Stimulated activated naive CD8-positive, alpha-beta T cell treated with anti-CD3 and anti-CD28 coated beads, Interleukin-15, Interleukin-2, amounts not matched to agents 100 ng/mL and 50 ng/mL, for 24 hours (primary cell): Measurements from ENCODE around the gene SPATA33.

Source experiments
- H3K27ac Mint-ChIP-seq: one replicate; pipeline ENCODE4 v1.8.0; 2021; ENCODE audit warnings: mild to moderate bottlenecking, mixed read lengths
- H3K27me3 Mint-ChIP-seq: one replicate; pipeline ENCODE4 v1.8.0; 2021; ENCODE audit warnings: mixed read lengths
- H3K36me3 Mint-ChIP-seq: one replicate; pipeline ENCODE4 v1.8.0; 2021; ENCODE audit warnings: low read depth, mixed read lengths
- H3K4me1 Mint-ChIP-seq: one replicate; pipeline ENCODE4 v1.8.0; 2021; ENCODE audit warnings: low read depth, mixed read lengths
- H3K4me3 Mint-ChIP-seq: one replicate; pipeline ENCODE4 v1.8.0; 2021; ENCODE audit warnings: mild to moderate bottlenecking, mixed read lengths
- H3K9me3 Mint-ChIP-seq: one replicate; pipeline ENCODE4 v1.8.0; 2021; ENCODE audit warnings: mixed read lengths

The SPATA33 gene

GRCh38 chr16:89717688-89718505, 60.3 kb downstream of the SPATA33 start:
- no peak overlapping the region for H3K27ac Mint-ChIP-seq
- no peaks in the 10 kb centered on the region for H3K27me3 Mint-ChIP-seq
- no peak overlapping the region for H3K4me3 Mint-ChIP-seq
- H3K4me1 Mint-ChIP-seq: peaks cover 48% of the 10 kb centered on the region
- peaks cover 27% of the 10 kb centered on the region for H3K36me3 Mint-ChIP-seq
- no peaks in the 10 kb centered on the region for H3K9me3 Mint-ChIP-seq
